ENCODE data around the gene TANGO6. TPM values are rescaled to one million over a fixed set of nuclear protein-coding genes. Genes with fewer than 3 reads are reported as not detected.
"Not testable (repeated sequence)": the region's sequence is repeated elsewhere in the genome, so short reads cannot be mapped to it uniquely, and the experiment has no call there.

TANGO6 gene
- total RNA-seq, 3 donors from 2014 or later: 7.4 to 19.7 (median 8.2) TPM

DNA sequence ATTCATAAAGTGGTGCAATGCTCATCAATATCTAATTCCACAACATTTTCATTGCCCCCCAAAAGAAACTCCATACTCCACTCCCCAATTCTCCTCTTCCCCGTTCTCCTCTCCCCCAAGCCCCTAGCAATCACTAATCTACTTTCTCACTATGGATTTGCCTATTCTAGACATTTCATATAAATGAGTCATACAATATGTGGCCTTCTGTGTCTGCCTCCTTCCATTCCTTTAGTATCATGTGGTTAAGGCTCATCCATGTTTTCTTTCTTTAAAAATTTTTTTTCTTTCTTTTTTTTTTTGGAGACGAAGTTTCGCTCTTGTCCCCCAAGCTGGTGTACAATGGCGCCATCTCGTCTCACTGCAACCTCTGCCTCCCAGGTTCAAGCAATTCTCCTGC lies 205.8 kb downstream of the TANGO6 start:
- Histone ChIP-seq H3K4me1 (ENCODE audit: low read depth) (peaks cover 7% of the 10 kb centered on the region), H3K36me3 (ENCODE audit: low read depth) (no peaks in the 10 kb centered on the region), H3K9me3 (no peaks in the 10 kb centered on the region), H3K4me3 (no peak overlapping the region)
- ATAC-seq: no peak
- TF ChIP-seq, protein P1, sequence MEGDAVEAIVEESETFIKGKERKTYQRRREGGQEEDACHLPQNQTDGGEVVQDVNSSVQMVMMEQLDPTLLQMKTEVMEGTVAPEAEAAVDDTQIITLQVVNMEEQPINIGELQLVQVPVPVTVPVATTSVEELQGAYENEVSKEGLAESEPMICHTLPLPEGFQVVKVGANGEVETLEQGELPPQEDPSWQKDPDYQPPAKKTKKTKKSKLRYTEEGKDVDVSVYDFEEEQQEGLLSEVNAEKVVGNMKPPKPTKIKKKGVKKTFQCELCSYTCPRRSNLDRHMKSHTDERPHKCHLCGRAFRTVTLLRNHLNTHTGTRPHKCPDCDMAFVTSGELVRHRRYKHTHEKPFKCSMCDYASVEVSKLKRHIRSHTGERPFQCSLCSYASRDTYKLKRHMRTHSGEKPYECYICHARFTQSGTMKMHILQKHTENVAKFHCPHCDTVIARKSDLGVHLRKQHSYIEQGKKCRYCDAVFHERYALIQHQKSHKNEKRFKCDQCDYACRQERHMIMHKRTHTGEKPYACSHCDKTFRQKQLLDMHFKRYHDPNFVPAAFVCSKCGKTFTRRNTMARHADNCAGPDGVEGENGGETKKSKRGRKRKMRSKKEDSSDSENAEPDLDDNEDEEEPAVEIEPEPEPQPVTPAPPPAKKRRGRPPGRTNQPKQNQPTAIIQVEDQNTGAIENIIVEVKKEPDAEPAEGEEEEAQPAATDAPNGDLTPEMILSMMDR (IDR thresholded peaks at IDR 0.05): no peak
- no peak for DNase-seq
- intact Hi-C loops (cut with DNase I, micrococcal nuclease): no loop called here

DNA sequence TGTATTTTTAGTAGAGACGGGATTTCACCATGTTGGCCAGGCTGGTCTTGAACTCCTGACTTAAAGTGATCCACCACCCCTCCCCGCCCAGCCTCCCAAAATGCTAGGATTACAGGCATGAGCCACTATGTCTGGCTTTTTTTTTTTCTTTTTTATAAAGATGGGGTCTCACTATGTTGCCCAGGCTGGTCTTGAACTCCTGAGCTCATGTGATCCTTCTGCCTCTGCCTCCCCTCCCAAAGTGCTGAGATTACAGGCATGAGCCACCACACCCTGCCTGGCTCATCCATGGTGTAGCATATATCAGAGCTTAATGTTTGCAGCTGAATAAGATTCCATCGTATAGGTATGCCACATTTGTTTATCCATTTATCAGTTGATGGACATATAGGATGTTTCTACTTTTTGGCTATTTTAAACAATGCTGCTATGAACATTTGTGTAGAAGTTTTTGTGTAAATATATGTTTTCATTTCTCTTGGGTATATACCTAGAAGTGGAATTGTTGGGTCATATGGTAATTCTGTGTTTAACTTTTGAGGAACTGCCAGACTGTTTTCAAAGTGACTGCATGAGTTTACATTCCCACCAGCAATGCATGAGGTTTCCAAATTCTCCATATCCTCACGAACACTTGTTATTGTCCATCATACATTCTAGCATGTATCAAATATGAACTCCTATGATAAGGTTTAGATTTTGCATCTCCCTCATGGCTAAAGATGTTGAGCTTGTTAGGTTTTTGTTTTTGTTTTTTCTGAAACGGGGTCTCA lies 206.5 kb downstream of the TANGO6 start:
- Histone ChIP-seq H3K4me3 (no peak overlapping the region), H3K4me1 (ENCODE audit: low read depth) (peaks cover 7% of the 10 kb centered on the region), H3K9me3 (no peaks in the 10 kb centered on the region), H3K36me3 (ENCODE audit: low read depth) (no peaks in the 10 kb centered on the region)
- TF ChIP-seq, protein P1 (IDR thresholded peaks at IDR 0.05): no peak
- DNase-seq (no peak), ATAC-seq (no peak)
- intact Hi-C loops (cut with DNase I, micrococcal nuclease): no loop called here

DNA sequence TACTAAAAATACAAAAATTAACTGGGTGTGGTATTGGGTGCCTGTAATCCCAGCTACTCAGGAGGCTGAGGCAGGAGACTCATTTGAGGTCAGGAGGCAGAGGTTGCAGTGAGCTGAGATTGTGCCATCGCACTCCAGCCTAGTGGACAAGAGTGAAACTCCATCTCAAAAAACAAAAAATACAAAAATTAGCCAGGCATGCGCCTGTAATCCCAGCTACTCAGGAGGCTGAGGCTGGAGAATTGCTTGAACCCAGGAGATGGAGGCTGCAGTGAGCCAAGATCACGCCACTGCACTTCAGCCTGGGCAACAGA lies 208.1 kb downstream of the TANGO6 start:
- intact Hi-C loops (cut with DNase I, micrococcal nuclease); H3K4me3 ChIP-seq; H3K9me3 ChIP-seq; H3K36me3 ChIP-seq (ENCODE audit: low read depth); H3K4me1 ChIP-seq (ENCODE audit: low read depth); ATAC-seq: not testable (repeated sequence)
- DNase-seq: peak in 1 of 3 donors; percentile 1

DNA sequence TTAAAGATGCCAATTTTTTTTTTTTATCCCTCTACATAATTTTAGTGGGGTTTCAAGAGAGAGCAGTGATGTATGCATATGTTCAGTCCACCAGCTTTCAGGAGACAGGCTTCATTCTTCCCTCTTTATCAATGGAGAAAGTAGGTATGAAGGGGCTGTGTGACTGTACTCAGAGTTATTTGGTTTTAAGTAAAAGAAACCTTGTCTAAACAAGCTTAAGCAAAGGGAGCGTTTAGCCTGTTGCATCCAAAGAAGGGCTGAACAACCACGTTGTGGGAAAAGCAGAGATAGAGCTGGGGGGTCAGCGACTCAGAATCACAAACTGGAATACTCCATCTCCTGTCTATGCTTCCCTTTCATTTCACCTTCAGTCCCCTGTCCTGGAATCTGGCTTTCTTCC lies 211.7 kb downstream of the TANGO6 start:
- ATAC-seq (no peak), DNase-seq (no peak)
- Histone ChIP-seq H3K36me3 (ENCODE audit: low read depth) (no peaks in the 10 kb centered on the region), H3K9me3 (no peaks in the 10 kb centered on the region), H3K4me1 (ENCODE audit: low read depth) (no peaks in the 10 kb centered on the region), H3K4me3 (no peak overlapping the region)
- intact Hi-C loops (cut with DNase I, micrococcal nuclease): no loop called here
- TF ChIP-seq, protein P1 (IDR thresholded peaks at IDR 0.05): no peak

DNA sequence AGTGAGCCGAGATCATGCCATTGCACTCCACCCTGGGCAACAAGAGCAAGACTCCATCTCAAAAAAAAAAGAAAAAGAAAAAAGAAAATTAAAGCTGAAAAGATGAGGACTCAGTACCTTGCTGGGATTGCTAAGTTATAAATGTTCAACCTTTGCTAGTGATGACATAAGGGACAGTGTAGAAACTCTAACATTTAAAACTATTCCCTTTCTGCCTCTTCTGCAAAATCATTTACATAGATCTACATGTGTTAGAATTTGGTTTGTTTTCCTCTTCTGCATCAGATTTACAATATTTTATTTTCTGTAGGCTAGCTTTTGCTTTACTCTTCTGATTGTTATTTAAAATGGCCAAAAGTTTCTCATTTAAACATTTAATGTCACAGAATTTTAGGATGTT lies 212.6 kb downstream of the TANGO6 start:
- no peak overlapping the region for H3K4me3 ChIP-seq
- TF ChIP-seq, protein P1 (IDR thresholded peaks at IDR 0.05): no peak
- H3K4me1 ChIP-seq (ENCODE audit: low read depth): no peaks in the 10 kb centered on the region
- intact Hi-C loops (cut with DNase I, micrococcal nuclease): no loop called here
- DNase-seq (no peak), ATAC-seq (no peak)
- H3K36me3 ChIP-seq (ENCODE audit: low read depth): no peaks in the 10 kb centered on the region
- H3K9me3 ChIP-seq: no peaks in the 10 kb centered on the region

DNA sequence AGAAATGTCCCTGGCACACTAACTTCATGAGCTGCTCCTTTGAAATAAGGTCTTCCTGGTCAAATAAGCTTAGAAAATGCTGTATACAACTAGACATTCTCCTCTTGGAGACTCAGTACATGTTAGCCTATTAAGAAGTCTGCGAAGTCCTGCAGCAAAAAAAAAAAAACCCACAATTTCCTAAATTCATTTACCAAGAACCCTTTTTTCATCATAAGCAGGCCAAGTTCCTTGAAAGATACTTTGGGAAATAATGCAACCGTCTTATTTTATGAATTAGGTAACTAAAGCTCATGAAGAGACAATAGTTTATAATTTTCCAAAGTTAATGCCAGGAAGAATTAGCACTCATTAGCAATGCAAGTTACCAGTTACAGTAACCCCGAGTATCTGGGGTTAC lies 213.1 kb downstream of the TANGO6 start:
- no peak for DNase-seq
- H3K9me3 ChIP-seq: no peaks in the 10 kb centered on the region
- TF ChIP-seq, protein P1 (IDR thresholded peaks at IDR 0.05): no peak
- H3K4me1 ChIP-seq (ENCODE audit: low read depth): no peaks in the 10 kb centered on the region
- no peak for ATAC-seq
- no peaks in the 10 kb centered on the region for H3K36me3 ChIP-seq (ENCODE audit: low read depth)
- no peak overlapping the region for H3K4me3 ChIP-seq
- intact Hi-C loops (cut with DNase I, micrococcal nuclease): no loop called here
